CD4-positive, CD25-positive, alpha-beta regulatory T cell (primary cell): ENCODE results near the gene MROH9. TPM values are rescaled to one million over a fixed set of nuclear protein-coding genes. Genes with fewer than 3 reads are reported as not detected.

Source experiments
- ATAC-seq, 2 donors: fragments of 150-1000 bp; cut with Tn5 transposase; one replicate each; pipeline ENCODE4 v1.10.0; 2021; ENCODE audit warnings: low read depth in 2 of 2, moderate number of reproducible peaks in 2 of 2, moderate library complexity in 1 of 2
- DNase-seq, 3 donors: peaks; one replicate each; pipeline versions ENCODE4 v3.0.0 to v3.0.0-alpha.2; 2012 to 2022; ENCODE audit warnings: mixed read lengths in 1 of 3
- H3K27ac ChIP-seq: one replicate; pipeline ENCODE4 v1.7.0; 2013; ENCODE audit warnings: mild to moderate bottlenecking, low read length; ENCODE audit not compliant: insufficient read depth, poor library complexity, severe bottlenecking
- H3K27me3 ChIP-seq: one replicate; pipeline ENCODE4 v1.7.0; 2013; ENCODE audit warnings: low read length; ENCODE audit not compliant: control insufficient read depth, insufficient read depth
- H3K36me3 ChIP-seq: one replicate; pipeline ENCODE4 v1.7.0; 2013; ENCODE audit warnings: mild to moderate bottlenecking, low read length, moderate library complexity; ENCODE audit not compliant: control insufficient read depth, insufficient read depth
- H3K4me1 ChIP-seq: 2 replicates; pipeline ENCODE4 v1.7.0; 2013; ENCODE audit warnings: mild to moderate bottlenecking, low read length; ENCODE audit not compliant: insufficient read depth, control insufficient read depth, poor library complexity, severe bottlenecking
- H3K4me3 ChIP-seq: one replicate; pipeline ENCODE4 v1.7.0; 2013; ENCODE audit warnings: low read depth, mild to moderate bottlenecking, low read length, moderate library complexity
- H3K9me3 ChIP-seq, 2 experiments: 1 replicate in 1 of 2; 2 replicates in 1 of 2; pipeline ENCODE4 v1.7.0; 2013; ENCODE audit warnings: low read length in 2 of 2, mild to moderate bottlenecking in 1 of 2, moderate library complexity in 1 of 2; ENCODE audit not compliant: control insufficient read depth in 2 of 2
- H3K27ac Mint-ChIP-seq, 3 donors: one replicate each; pipeline ENCODE4 v1.8.0; 2020 to 2022; ENCODE audit warnings: mild to moderate bottlenecking in 3 of 3, mixed read lengths in 3 of 3, moderate library complexity in 2 of 3
- H3K27me3 Mint-ChIP-seq: one replicate; pipeline ENCODE4 v1.8.0; 2022; ENCODE audit warnings: mild to moderate bottlenecking, mixed read lengths
- H3K36me3 Mint-ChIP-seq: one replicate; pipeline ENCODE4 v1.8.0; 2020; ENCODE audit warnings: mixed read lengths
- H3K4me1 Mint-ChIP-seq, 4 donors: one replicate each; pipeline ENCODE4 v1.8.0; 2020 to 2022; ENCODE audit warnings: mixed read lengths in 4 of 4, mild to moderate bottlenecking in 1 of 4
- H3K4me3 Mint-ChIP-seq, 4 donors: one replicate each; pipeline ENCODE4 v1.8.0; 2020 to 2022; ENCODE audit warnings: mild to moderate bottlenecking in 4 of 4, mixed read lengths in 4 of 4, moderate library complexity in 3 of 4
- H3K9me3 Mint-ChIP-seq, 7 donors: one replicate each; pipeline ENCODE4 v1.8.0; 2020 to 2022; ENCODE audit warnings: mixed read lengths in 7 of 7, mild to moderate bottlenecking in 3 of 7, moderate library complexity in 2 of 7
- polyA plus RNA-seq, 4 donors: library from polyadenylated mRNA; unstranded; fragments of 300-500 nt; fragmentation: Illumina TruSeq; gene quantifications; one replicate each; pipeline ENCODE4 v1.2.3, GENCODE V29; 2021
- total RNA-seq: library from RNA; stranded (reverse); gene quantifications from one replicate; pipeline ENCODE4 v1.2.3, GENCODE V29; 2022

The MROH9 gene, protein sequence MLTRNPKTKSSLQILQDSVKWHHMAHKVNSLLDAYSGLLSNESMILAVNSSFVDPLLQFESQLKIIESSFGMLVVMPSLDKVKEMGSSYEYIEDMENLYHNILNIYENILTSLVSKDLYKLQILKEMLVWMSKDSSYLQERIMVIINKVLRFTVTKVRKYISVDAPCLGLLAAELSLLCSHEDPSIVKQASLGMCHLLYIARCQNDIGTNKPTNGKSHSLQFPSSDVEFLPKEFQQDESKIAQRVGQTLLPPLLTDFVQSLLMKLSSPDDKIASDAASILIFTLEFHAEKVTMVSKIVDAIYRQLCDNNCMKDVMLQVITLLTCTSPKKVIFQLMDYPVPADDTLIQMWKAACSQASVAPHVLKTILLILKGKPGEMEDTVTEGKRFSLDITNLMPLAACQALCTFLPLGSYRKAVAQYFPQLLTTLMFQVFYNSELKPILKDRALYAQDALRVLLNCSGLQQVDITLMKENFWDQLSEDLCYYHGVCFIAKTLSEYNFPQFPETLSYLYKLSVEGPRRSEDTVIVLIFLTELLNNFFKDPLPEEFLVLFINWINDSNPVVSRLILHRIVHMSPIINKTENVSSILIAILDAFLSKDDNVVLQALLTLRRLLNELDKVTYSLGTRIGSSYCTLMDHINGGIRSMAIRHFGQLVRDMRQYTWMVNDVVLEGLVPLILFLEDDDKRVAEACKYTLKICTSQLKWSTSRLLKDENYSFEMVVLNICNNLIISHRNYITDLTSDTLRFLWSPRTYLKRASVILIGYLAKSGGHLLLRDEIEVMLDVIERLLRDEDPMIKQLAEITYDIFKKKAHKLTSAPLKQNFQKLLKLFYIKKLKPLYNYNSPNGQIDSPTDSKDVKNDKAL
- not detected for total RNA-seq
- polyA plus RNA-seq = not detected

DNA sequence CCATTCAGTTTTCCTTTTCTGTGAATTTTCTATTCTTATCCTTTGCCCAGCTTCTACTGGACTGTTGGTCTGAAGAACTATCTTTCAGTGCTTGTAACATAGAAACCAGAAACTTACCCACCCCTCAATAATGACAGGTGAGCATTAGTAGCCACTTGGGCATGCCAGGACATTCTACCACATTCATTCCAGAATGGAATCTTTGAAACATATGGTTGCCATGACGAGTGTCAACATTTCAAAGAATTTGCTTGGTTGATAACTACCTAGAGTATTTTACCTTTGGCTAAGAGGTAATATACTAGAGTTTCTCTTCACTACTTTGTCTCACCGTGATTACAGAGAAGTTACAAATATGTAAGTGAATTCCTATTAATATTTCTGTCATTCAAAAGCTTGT, at the start of gene MROH9:
Gene MROH9, plus strand, starts transcription at position 304 of the 400 bp plus-strand sequence. CDS start 10,023 bp downstream, outside the sequence.
- ATAC-seq (no peak), DNase-seq (no peak)
- H3K27me3 ChIP-seq = no peaks in the 10 kb centered on the region
- Mint-ChIP-seq H3K4me3 (no peak within 1 kb of the TSS), H3K4me1 (no peaks in the 10 kb centered on the region), H3K36me3 (no peaks in the 10 kb centered on the region), H3K27me3 (peaks cover 8% of the 10 kb centered on the region), H3K9me3 (peaks cover 0 to 2% (median 0%) of the 10 kb centered on the region in 7 donors), H3K27ac (no peak within 1 kb of the TSS)
- no peak within 1 kb of the TSS for H3K27ac ChIP-seq
- H3K4me3 ChIP-seq = no peak within 1 kb of the TSS
- no peaks in the 10 kb centered on the region for H3K36me3 ChIP-seq
- H3K9me3 ChIP-seq = no peaks in the 10 kb centered on the region
- no peaks in the 10 kb centered on the region for H3K4me1 ChIP-seq

DNA sequence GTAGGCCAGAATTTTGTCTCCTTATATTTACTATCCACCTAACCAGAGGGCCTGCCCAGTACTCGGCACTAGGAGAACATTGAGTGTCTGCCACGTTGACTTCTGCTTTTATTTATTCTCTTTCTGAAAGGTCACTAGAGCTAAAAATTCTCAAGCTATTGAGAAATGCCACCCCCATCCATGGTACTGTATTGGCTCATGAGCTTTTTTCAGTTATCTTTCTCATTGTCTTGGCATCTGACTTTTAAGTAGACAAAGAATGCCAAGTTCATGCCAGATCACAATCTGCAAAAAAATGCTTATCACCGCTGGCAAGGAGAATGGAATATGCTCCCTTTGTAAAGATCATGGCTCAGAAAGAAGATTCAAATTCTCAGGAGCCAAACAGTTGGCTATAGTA, 49.8 kb upstream of the MROH9 start:
- ATAC-seq (no peak), DNase-seq (no peak)
- no peaks in the 10 kb centered on the region for H3K4me1 ChIP-seq
- Mint-ChIP-seq H3K4me3 (no peak overlapping the region), H3K36me3 (no peaks in the 10 kb centered on the region), H3K9me3 (peaks cover 0 to 6% (median 0%) of the 10 kb centered on the region in 7 donors), H3K27me3 (no peaks in the 10 kb centered on the region), H3K4me1 (peaks cover 0 to 2% (median 0%) of the 10 kb centered on the region in 4 donors), H3K27ac (no peak overlapping the region)
- no peaks in the 10 kb centered on the region for H3K36me3 ChIP-seq
- no peak overlapping the region for H3K27ac ChIP-seq
- no peaks in the 10 kb centered on the region for H3K27me3 ChIP-seq
- no peaks in the 10 kb centered on the region for H3K9me3 ChIP-seq
- no peak overlapping the region for H3K4me3 ChIP-seq

DNA sequence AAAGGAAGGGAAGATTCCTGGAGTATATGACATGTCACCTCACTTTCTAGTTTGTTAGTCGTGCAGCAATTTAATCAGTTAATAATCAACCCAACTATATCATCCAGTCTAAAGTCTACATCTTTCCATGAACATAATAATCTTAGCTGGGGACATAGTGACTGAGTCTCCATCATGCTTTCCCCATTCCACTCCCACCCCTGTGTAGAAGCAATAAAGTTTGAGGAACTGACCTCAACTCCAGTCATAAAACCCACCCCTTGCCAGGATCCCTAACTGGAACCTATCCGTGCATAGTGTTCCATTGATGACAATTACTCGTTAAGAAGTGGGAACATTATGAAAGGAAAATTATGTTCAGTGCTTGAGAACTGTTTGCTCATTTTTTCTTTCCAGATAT, 48.9 kb upstream of the MROH9 start:
- Mint-ChIP-seq H3K9me3 (peaks cover 0 to 6% (median 0%) of the 10 kb centered on the region in 7 donors), H3K36me3 (no peaks in the 10 kb centered on the region), H3K4me1 (peaks cover 0 to 2% (median 0%) of the 10 kb centered on the region in 4 donors), H3K4me3 (no peak overlapping the region), H3K27me3 (no peaks in the 10 kb centered on the region), H3K27ac (no peak overlapping the region)
- H3K9me3 ChIP-seq = no peaks in the 10 kb centered on the region
- DNase-seq = no peak
- no peak overlapping the region for H3K4me3 ChIP-seq
- H3K4me1 ChIP-seq = no peaks in the 10 kb centered on the region
- ATAC-seq = no peak
- no peaks in the 10 kb centered on the region for H3K27me3 ChIP-seq
- H3K36me3 ChIP-seq = no peaks in the 10 kb centered on the region
- H3K27ac ChIP-seq = no peak overlapping the region

DNA sequence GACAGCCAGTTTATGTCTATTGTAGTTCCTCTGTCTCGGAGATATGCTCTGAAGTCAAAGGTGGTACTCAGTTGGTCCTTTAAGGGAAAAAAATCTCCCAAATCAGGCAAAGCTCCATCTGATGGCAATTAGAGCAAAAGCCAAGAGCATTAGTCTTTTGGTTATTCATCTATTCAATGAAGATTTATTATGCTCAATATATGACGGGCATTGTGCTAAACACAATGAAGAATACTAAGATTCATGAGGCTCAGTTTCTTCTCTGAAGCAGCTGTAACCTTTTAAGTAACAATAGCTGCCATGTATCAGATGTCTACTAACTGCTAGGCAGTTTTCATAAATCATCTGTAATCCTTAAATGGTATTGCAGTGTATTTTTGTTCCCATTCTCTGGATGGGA, 47.6 kb upstream of the MROH9 start:
- H3K4me1 ChIP-seq = no peaks in the 10 kb centered on the region
- H3K9me3 ChIP-seq = no peaks in the 10 kb centered on the region
- no peak overlapping the region for H3K27ac ChIP-seq
- Mint-ChIP-seq H3K27me3 (no peaks in the 10 kb centered on the region), H3K9me3 (peaks cover 0 to 6% (median 0%) of the 10 kb centered on the region in 7 donors), H3K4me1 (no peaks in the 10 kb centered on the region), H3K36me3 (no peaks in the 10 kb centered on the region), H3K27ac (no peak overlapping the region), H3K4me3 (no peak overlapping the region)
- no peak overlapping the region for H3K4me3 ChIP-seq
- no peak for ATAC-seq
- H3K27me3 ChIP-seq = no peaks in the 10 kb centered on the region
- DNase-seq = no peak
- no peaks in the 10 kb centered on the region for H3K36me3 ChIP-seq

DNA sequence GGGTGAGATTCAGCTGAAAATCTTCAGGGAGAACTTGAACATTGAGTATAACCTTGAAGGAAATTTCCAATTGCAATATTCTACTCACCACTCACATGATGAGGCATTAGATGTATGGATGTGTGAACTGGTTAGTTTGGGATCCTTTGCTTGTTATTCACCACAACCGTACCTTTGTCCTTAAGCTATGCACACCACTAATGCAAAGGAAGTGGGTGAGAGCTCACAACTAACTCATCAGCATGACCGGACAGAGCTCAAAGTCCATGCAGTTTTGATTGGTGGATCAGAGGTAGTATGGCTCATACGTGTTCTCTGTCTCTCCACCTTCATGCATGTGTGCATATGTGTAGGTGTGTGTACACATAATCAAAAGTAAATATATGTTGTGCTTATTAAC, 43.5 kb upstream of the MROH9 start:
- Mint-ChIP-seq H3K4me1 (no peaks in the 10 kb centered on the region), H3K4me3 (no peak overlapping the region), H3K27ac (no peak overlapping the region), H3K36me3 (no peaks in the 10 kb centered on the region), H3K27me3 (no peaks in the 10 kb centered on the region), H3K9me3 (peaks cover 0 to 6% (median 0%) of the 10 kb centered on the region in 7 donors)
- Histone ChIP-seq H3K4me3 (no peak overlapping the region), H3K36me3 (no peaks in the 10 kb centered on the region), H3K27ac (no peak overlapping the region), H3K9me3 (no peaks in the 10 kb centered on the region), H3K27me3 (no peaks in the 10 kb centered on the region), H3K4me1 (no peaks in the 10 kb centered on the region)
- no peak for ATAC-seq
- no peak for DNase-seq

DNA sequence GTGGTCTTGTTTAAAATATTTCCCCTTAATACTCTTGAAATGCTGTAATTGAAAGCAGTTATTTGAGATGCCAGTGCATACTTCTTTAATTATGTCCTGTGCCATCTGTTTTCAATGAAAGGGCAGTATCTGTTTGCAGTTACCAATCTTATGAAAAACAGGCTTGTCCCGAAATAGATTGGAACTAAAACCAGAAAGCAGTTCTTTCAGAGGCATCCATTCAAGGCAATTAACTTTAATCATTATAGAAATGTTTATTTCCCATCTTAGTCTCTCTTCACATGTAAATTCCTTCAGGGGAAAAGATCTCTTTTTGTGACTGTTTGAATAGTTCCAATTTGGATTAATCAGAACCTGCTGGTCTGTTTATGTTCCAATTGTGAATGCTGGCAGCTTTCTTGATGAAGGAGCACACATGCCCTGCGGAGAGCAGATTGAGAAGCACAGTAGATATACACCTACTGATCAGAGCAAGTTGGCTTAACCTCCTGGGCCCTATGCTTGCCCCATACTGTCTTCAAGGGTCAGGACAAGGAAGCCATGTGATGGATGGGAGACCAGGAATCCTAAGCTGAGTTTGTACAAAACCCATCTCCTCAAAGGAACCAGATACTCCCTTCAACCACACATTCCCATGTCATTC, 41.6 kb upstream of the MROH9 start:
- Histone ChIP-seq H3K36me3 (no peaks in the 10 kb centered on the region), H3K9me3 (no peaks in the 10 kb centered on the region), H3K4me1 (no peaks in the 10 kb centered on the region), H3K4me3 (no peak overlapping the region), H3K27me3 (peaks cover 2% of the 10 kb centered on the region), H3K27ac (no peak overlapping the region)
- H3K4me1 Mint-ChIP-seq = no peaks in the 10 kb centered on the region
- H3K4me3 Mint-ChIP-seq = no peak overlapping the region
- H3K36me3 Mint-ChIP-seq = no peaks in the 10 kb centered on the region
- ATAC-seq (no peak), DNase-seq (no peak)
- H3K9me3 Mint-ChIP-seq = peaks cover 0 to 4% (median 0%) of the 10 kb centered on the region in 7 donors
- H3K27ac Mint-ChIP-seq = no peak overlapping the region
- no peaks in the 10 kb centered on the region for H3K27me3 Mint-ChIP-seq

DNA sequence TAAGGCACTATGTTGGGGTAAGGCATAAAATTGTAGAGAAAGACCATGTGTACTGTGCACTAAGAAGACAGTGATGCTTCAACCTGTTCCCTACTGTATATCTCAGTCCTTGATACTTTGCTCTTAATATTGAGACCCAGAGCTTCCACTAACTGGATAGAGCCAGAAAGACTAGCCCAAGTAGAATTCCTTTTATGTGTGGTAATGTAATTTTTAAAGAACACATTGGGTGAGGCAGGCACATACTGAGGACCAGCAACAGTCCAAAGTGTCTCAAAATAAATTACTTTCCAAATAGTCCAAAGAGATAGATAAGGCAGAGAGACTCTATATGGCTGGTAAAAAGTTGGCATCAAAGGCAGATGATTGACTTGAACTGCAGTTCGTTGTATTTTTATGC, 31.4 kb upstream of the MROH9 start:
- H3K4me1 ChIP-seq = no peaks in the 10 kb centered on the region
- no peak overlapping the region for H3K27ac Mint-ChIP-seq
- H3K9me3 Mint-ChIP-seq = peaks cover 0 to 5% (median 0%) of the 10 kb centered on the region in 7 donors

More for the DNA sequence above, 31.4 kb upstream of the MROH9 start:
- Mint-ChIP-seq H3K27me3 (no peaks in the 10 kb centered on the region), H3K36me3 (no peaks in the 10 kb centered on the region), H3K4me3 (no peak overlapping the region), H3K4me1 (no peaks in the 10 kb centered on the region)
- Histone ChIP-seq H3K36me3 (no peaks in the 10 kb centered on the region), H3K27ac (no peak overlapping the region), H3K9me3 (no peaks in the 10 kb centered on the region), H3K27me3 (no peaks in the 10 kb centered on the region), H3K4me3 (no peak overlapping the region)
- ATAC-seq (no peak), DNase-seq (no peak)
